Parathyroid adenoma (tissue), 2 donors: ENCODE results near the gene LRRK1.

ENCODE experiments used
- H2AFZ ChIP-seq: fragments of 300-600 bp; sonication (generic); one replicate; pipeline ENCODE4 v1.7.0; 2017; ENCODE audit warnings: antibody characterized with exemption, mild to moderate bottlenecking
- H3K27ac ChIP-seq: fragments of 300-600 bp; sonication (generic); one replicate; pipeline ENCODE4 v1.7.0; 2017
- H3K27me3 ChIP-seq: fragments of 300-600 bp; sonication (generic); one replicate; pipeline ENCODE4 v1.7.0; 2017; ENCODE audit warnings: low read length; ENCODE audit not compliant: control insufficient read depth, insufficient read depth
- H3K36me3 ChIP-seq: fragments of 300-600 bp; sonication (generic); one replicate; pipeline ENCODE4 v1.7.0; 2017; ENCODE audit warnings: low read length; ENCODE audit not compliant: control insufficient read depth, insufficient read depth
- H3K4me1 ChIP-seq: fragments of 300-600 bp; sonication (generic); one replicate; pipeline ENCODE4 v1.7.0; 2017; ENCODE audit warnings: control low read depth
- H3K4me2 ChIP-seq: fragments of 300-600 bp; sonication (generic); one replicate; pipeline ENCODE4 v1.7.0; 2017; ENCODE audit warnings: low read length
- H3K4me3 ChIP-seq: fragments of 300-600 bp; sonication (generic); one replicate; pipeline ENCODE4 v1.7.0; 2017; ENCODE audit warnings: low read depth, low read length
- H3K79me2 ChIP-seq: fragments of 300-600 bp; sonication (generic); one replicate; pipeline ENCODE4 v1.7.0; 2017; ENCODE audit warnings: control low read depth
- H3K9ac ChIP-seq: fragments of 300-600 bp; sonication (generic); one replicate; pipeline ENCODE4 v1.7.0; 2017; ENCODE audit warnings: mild to moderate bottlenecking
- H3K9me3 ChIP-seq: fragments of 300-600 bp; sonication (generic); one replicate; pipeline ENCODE4 v1.7.0; 2017; ENCODE audit warnings: low read length; ENCODE audit not compliant: control insufficient read depth
- CTCF ChIP-seq: fragments of 300-600 bp; sonication (generic); IDR thresholded peaks from one replicate; pipeline ENCODE4 v1.7.0; 2017; ENCODE audit warnings: antibody characterized with exemption, mild to moderate bottlenecking
- donor health status: primary hyperparathyroidism.

The LRRK1 gene

GRCh38 chr15:100930306-100930848 is 11.2 kb downstream of the LRRK1 start:
- H3K79me2 ChIP-seq, result no peaks in the 10 kb centered on the region
- no peaks in the 10 kb centered on the region for H3K36me3 ChIP-seq
- no peak overlapping the region for H3K9ac ChIP-seq
- no peak overlapping the region for H3K27ac ChIP-seq
- no peak overlapping the region for H3K4me2 ChIP-seq
- TF ChIP-seq CTCF, result no peak
- no peak overlapping the region for H2AFZ ChIP-seq
- H3K9me3 ChIP-seq, result no peaks in the 10 kb centered on the region
- H3K4me1 ChIP-seq, result no peaks in the 10 kb centered on the region
- H3K4me3 ChIP-seq, result no peak overlapping the region
- no peaks in the 10 kb centered on the region for H3K27me3 ChIP-seq

GRCh38 chr15:100931143-100931890 is 12.2 kb downstream of the LRRK1 start:
- Histone ChIP-seq H3K4me1 (no peaks in the 10 kb centered on the region), H3K4me2 (no peak overlapping the region), H3K9me3 (no peaks in the 10 kb centered on the region), H3K79me2 (no peaks in the 10 kb centered on the region), H3K27ac (no peak overlapping the region), H3K4me3 (no peak overlapping the region), H3K36me3 (no peaks in the 10 kb centered on the region), H3K27me3 (no peaks in the 10 kb centered on the region), H2AFZ (no peak overlapping the region), H3K9ac (no peak overlapping the region)
- TF ChIP-seq CTCF, result no peak

GRCh38 chr15:100932676-100933348 is 13.7 kb downstream of the LRRK1 start:
- no peak overlapping the region for H3K4me2 ChIP-seq
- no peak overlapping the region for H3K4me3 ChIP-seq
- H3K36me3 ChIP-seq, result no peaks in the 10 kb centered on the region
- TF ChIP-seq CTCF, result no peak
- H3K27me3 ChIP-seq, result no peaks in the 10 kb centered on the region
- H3K4me1 ChIP-seq, result no peaks in the 10 kb centered on the region
- H3K9ac ChIP-seq, result no peak overlapping the region
- H3K79me2 ChIP-seq, result no peaks in the 10 kb centered on the region
- no peaks in the 10 kb centered on the region for H3K9me3 ChIP-seq
- no peak overlapping the region for H3K27ac ChIP-seq
- no peak overlapping the region for H2AFZ ChIP-seq

GRCh38 chr15:100934166-100934565 is 15.0 kb downstream of the LRRK1 start:
- Histone ChIP-seq H3K9ac (no peak overlapping the region), H3K36me3 (no peaks in the 10 kb centered on the region), H3K4me3 (no peak overlapping the region), H3K9me3 (no peaks in the 10 kb centered on the region), H3K79me2 (no peaks in the 10 kb centered on the region), H3K27ac (no peak overlapping the region), H3K27me3 (no peaks in the 10 kb centered on the region), H3K4me1 (no peaks in the 10 kb centered on the region), H3K4me2 (no peak overlapping the region), H2AFZ (no peak overlapping the region)
- TF ChIP-seq CTCF, result no peak
